Measurements from ENCODE around the gene RNF150.
A peak's percentile ranks its signal among the peaks of the same experiment; 100 is the strongest.
"Not testable (repeated sequence)": the region's sequence is repeated elsewhere in the genome, so short reads cannot be mapped to it uniquely, and the experiment has no call there.

RNF150 gene

GRCh38 chr4:141075553-141075952 is 57.7 kb downstream of the RNF150 start:
- no peak for DNase-seq (ENCODE audit: low read depth)

- DNase-seq (ENCODE audit: low read depth), result no peak
These were observed 59.0 kb downstream of the RNF150 start for GRCh38 chr4:141074098-141074878.

GRCh38 chr4:141066690-141067089 is 66.6 kb downstream of the RNF150 start:
- DNase-seq (ENCODE audit: low read depth), result no peak

- DNase-seq (ENCODE audit: low read depth), result no peak
These were observed 67.4 kb downstream of the RNF150 start for GRCh38 chr4:141065872-141066271.

DNA sequence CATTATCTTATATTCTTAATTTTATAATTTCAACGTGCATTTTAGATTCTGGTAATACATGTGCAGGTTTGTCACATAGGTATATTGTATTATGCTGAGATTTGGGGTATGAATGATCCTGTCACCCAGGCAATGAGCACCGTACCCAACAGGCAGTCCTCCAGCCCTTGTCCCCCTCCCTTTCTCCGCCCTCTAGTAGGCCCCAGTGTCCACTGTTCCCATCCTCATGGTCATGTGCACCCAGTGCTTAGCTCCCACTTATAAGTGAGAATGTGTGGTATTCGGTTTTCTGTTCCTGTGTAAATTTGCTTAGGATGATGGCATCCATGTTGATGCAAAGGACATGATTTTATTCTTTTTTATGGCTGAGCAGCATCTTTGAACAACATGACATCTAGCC is 70.6 kb downstream of the RNF150 start:
- no peak for DNase-seq (ENCODE audit: low read depth)

DNA sequence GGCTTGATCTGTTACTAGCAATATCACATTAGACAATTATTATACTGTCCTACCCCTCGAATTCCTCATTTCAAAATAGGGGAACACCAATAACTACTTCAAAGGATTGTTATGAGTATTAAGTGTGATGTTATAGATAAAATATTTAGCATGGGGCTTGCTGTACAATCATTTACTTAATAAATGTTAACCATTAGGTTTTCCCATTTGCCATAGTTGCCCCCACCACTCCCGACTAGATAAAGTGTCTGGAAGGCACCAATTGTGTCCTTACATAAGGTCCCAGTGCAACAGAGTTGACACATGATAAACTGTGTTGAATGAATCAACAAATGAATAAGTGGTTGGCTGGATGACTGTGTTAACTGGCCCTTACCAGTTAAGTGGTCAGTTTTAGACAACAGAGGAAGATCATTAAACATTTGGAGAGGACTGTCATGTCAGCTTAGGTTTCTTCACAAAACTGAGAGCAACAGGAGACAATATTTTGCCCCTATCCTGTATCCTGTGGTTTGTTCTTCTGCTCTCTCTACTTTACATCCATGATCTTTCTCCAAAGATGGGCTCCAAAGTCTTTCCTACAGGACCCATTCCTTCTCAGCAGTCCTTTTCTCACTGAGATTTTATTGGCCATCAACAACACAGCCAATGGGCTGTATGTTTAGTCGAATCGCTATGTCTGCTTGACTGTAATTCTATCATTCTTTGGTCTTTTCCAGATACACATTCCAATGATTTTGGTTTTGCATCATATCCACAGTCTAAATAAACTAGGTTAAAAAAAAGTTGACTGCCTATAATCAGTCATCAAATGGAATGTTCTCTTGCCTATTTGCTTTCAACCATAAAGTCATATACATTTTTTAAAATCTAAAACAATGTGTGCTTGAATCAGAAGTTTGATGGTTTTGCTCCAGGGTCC is 74.4 kb downstream of the RNF150 start:
- peak; percentile 42 for DNase-seq (ENCODE audit: low read depth)

- DNase-seq (ENCODE audit: low read depth), result no peak
These were observed 75.7 kb downstream of the RNF150 start for GRCh38 chr4:141057582-141057981.

- no peak for DNase-seq (ENCODE audit: low read depth)
These were observed 76.8 kb downstream of the RNF150 start for GRCh38 chr4:141056473-141056872.

DNA sequence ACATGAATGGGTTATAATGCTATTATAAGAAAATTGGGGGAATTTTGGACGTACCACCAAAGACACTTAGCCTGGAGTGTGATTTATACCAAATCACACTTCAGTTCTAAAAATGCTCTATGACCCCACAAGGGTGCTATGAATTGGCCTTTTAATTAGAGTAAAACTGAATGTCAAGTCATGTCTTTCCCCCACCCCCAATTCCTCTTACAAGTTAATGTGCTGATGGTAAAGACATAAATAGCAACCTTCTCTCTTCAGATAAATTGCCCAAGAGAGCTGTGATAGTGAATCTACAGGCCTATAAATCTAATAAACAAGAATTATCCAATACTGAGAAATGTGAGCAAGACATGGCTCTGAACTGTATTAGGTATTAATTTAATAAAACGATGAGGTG is 78.8 kb downstream of the RNF150 start:
- DNase-seq (ENCODE audit: low read depth), result no peak

DNA sequence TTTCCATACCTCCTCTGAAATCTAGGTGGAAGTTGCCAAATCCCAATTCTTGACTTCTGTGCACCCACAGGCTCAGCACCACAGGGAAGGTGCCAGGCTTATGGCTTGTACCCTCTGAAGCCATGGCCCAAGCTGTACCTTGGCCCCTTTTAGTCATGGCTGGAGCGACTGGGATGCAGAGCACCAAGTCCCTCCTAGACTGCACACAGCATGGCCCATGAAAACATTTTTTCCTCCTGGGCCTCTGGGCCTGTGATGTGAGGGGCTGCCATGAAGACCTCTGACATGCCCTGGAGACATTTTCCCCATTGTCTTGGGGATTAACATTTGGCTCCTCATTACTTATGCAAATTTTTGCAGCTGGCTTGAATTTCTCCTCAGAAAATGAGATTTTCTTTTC is 82.3 kb downstream of the RNF150 start:
- not testable (repeated sequence) for DNase-seq (ENCODE audit: low read depth)

- DNase-seq (ENCODE audit: low read depth), result no peak
These were observed 85.9 kb downstream of the RNF150 start for GRCh38 chr4:141047228-141047884.

DNA sequence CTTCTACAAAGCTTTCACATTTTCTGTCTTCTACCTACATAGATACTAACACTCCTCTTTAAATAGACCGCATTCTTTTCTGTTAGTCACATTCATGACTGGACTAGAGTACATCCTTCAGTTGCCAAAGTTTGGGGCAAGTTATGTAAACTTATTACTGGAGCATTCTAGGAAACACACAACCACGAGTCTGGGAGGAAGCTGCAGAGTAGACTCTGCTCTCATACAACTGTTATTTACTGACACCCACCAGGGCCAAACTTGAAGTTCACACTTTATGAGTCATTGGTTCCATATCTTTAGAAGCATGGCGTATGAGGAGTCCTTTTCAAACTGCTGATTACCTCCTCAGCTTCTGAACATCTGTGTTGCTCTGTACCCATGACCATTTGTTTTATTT is 87.0 kb downstream of the RNF150 start:
- peak; percentile 92 for DNase-seq (ENCODE audit: low read depth)

- no peak for DNase-seq (ENCODE audit: low read depth)
These were observed 87.4 kb downstream of the RNF150 start for GRCh38 chr4:141045848-141046247.

DNA sequence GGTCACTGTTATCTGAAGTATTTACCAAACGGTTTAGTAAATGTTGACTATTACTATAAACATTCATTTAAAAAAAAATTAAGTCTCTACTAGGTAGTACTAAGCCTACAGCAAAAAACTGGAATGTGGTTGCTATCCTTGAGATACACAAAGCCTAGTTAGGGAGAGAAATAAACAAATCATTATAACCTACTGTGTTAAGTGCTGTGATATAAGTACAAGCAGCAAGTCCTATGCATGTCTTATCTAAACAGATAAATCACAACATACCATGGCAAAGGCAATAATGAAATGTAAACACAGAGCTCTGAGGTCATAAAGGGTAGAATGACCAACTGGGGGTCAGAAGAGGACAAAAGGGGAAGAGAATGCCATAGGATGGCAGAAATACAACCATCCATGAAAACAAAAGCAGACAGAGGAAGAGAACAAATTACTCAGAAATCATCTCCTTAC is 92.2 kb downstream of the RNF150 start:
- no peak for DNase-seq (ENCODE audit: low read depth)

DNA sequence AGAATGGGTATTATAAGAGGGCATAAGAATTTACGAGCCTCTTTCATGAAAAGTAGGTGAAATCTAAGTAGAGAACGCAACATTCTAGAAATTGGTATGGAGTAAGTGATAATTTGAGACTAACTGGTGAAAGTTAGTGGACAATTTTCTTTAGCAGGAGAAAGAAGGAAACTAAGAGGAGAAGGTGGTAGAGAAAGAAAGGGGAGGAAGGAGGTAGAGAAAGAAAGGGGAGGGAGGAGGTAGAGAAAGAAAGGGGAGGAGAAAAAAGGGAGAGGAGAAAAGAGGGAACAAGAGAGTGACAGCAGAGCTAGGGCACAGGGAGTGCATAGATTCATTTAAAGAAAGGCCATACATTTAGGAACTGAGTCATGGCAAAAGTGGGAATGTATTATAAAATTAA is 94.1 kb downstream of the RNF150 start:
- DNase-seq (ENCODE audit: low read depth), result no peak

DNA sequence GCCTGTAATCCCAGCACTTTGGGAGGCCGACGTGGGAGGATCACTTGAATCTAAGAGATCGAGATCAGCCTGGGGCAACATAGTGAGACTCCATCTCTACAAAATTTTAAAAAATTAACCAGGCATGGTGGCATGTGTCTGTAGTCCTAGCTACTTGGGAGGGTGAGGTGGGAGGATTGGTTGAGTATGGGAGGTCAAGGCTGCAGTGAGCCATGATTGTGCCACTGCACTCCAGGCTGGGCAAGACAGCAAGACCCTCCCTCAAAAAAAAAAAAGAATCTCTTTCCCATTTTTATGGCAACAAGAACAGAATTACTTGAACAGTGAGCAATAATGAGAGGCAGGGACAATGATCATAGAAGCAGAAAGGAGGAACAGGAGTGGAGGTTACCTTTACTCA is 94.8 kb downstream of the RNF150 start:
- DNase-seq (ENCODE audit: low read depth), result no peak

GRCh38 chr4:141037446-141037845 is 95.8 kb downstream of the RNF150 start:
- DNase-seq (ENCODE audit: low read depth), result no peak

- no peak for DNase-seq (ENCODE audit: low read depth)
These were observed 96.5 kb downstream of the RNF150 start for GRCh38 chr4:141036786-141037185.

GRCh38 chr4:141035920-141036319 is 97.3 kb downstream of the RNF150 start:
- DNase-seq (ENCODE audit: low read depth), result no peak

GRCh38 chr4:141028024-141028529 is 105.2 kb downstream of the RNF150 start:
- peak; percentile 65 for DNase-seq (ENCODE audit: low read depth)

- no peak for DNase-seq (ENCODE audit: low read depth)
These were observed 105.8 kb downstream of the RNF150 start for GRCh38 chr4:141027421-141027820.

DNA sequence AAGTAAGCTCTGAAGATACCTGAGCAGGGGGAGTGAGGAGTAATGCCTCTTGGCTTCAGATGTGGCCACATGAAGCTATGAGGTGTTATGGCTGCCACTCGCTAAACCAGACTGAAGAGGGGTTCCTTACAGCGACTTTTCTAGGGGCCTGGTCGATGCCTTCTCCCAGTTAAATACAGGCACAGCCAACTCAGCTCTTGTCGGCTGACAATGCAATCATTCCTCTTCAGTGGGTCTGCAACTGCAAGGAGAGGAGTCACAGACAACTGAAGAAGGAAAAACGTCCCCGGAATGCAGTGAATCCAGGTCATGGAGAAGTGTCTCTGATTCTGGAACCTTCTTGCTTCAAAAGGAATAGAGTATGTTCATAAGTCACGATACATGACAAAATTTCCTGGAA is 106.4 kb downstream of the RNF150 start:
- DNase-seq (ENCODE audit: low read depth), result no peak
